NCI-H524 (cell line): ENCODE results near the gene BICC1.

ENCODE experiments used
- DNase-seq, 2 experiments: peaks; one replicate each; lab custom pipeline; 2025; lab: John Stamatoyannopoulos, UW

BICC1 gene

GRCh38 chr10:58823983-58824382 lies 311.3 kb downstream of the BICC1 start:
- no peak for DNase-seq

GRCh38 chr10:58824396-58824795 lies 311.7 kb downstream of the BICC1 start:
- no peak for DNase-seq

- no peak for DNase-seq
Measured at GRCh38 chr10:58826694-58827093, 314.0 kb downstream of the BICC1 start.

GRCh38 chr10:58827381-58827780 lies 314.7 kb downstream of the BICC1 start:
- DNase-seq = no peak

- DNase-seq = no peak
Measured at GRCh38 chr10:58829839-58830238, 317.2 kb downstream of the BICC1 start.

GRCh38 chr10:58830697-58831096 lies 318.0 kb downstream of the BICC1 start:
- peak in 1 of 2 experiments; percentile 9 for DNase-seq

GRCh38 chr10:58833771-58834561 lies 321.3 kb downstream of the BICC1 start:
- no peak for DNase-seq

- no peak for DNase-seq
Measured at GRCh38 chr10:58836176-58836700, 323.6 kb downstream of the BICC1 start.

GRCh38 chr10:58836991-58837575 lies 324.4 kb downstream of the BICC1 start:
- peak in 1 of 2 experiments; percentile 50 for DNase-seq

- no peak for DNase-seq
Measured at GRCh38 chr10:58837826-58838225, 325.2 kb downstream of the BICC1 start.

GRCh38 chr10:58838561-58839208 lies 326.0 kb downstream of the BICC1 start:
- DNase-seq = no peak

GRCh38 chr10:58839771-58840170 lies 327.1 kb downstream of the BICC1 start:
- DNase-seq = no peak

- no peak for DNase-seq
Measured at GRCh38 chr10:58840840-58841435, 328.3 kb downstream of the BICC1 start.

GRCh38 chr10:58842860-58843376 lies 330.2 kb downstream of the BICC1 start:
- DNase-seq = no peak

- DNase-seq = no peak
Measured at GRCh38 chr10:58843760-58844159, 331.1 kb downstream of the BICC1 start.

- DNase-seq = peak in 1 of 2 experiments; percentile 53
Measured at GRCh38 chr10:58844680-58845079, 332.0 kb downstream of the BICC1 start.

GRCh38 chr10:58846856-58847255 lies 334.2 kb downstream of the BICC1 start:
- no peak for DNase-seq

- DNase-seq = no peak
Measured at GRCh38 chr10:58851606-58852005, 338.9 kb downstream of the BICC1 start.

GRCh38 chr10:58853668-58854067 lies 341.0 kb downstream of the BICC1 start:
- DNase-seq = no peak

GRCh38 chr10:58854811-58855210 lies 342.1 kb downstream of the BICC1 start:
- DNase-seq = peak; percentile 36 to 71

- no peak for DNase-seq
Measured at GRCh38 chr10:58856508-58857240, 344.0 kb downstream of the BICC1 start.
